Stomach smooth muscle (tissue), 2 donors: ENCODE measurements around the gene SPP2.

ENCODE experiments used
- H3K27ac ChIP-seq: one replicate; pipeline ENCODE4 v1.7.0; 2013; ENCODE audit warnings: mild to moderate bottlenecking, low read length, inconsistent platforms
- H3K27me3 ChIP-seq, 2 donors: one replicate each; pipeline ENCODE4 v1.7.0; 2013; ENCODE audit warnings: low read length in 2 of 2; ENCODE audit not compliant: insufficient read depth in 2 of 2, control insufficient read depth in 1 of 2
- H3K36me3 ChIP-seq, 2 donors: one replicate each; pipeline ENCODE4 v1.7.0; 2013; ENCODE audit warnings: low read length in 2 of 2; ENCODE audit not compliant: control insufficient read depth in 2 of 2, insufficient read depth in 2 of 2
- H3K4me1 ChIP-seq: one replicate; pipeline ENCODE4 v1.7.0; 2013; ENCODE audit warnings: low read length; ENCODE audit not compliant: control insufficient read depth, insufficient read depth
- H3K4me3 ChIP-seq, 2 donors: one replicate each; pipeline ENCODE4 v1.7.0; 2013; ENCODE audit warnings: low read length in 2 of 2
- H3K9ac ChIP-seq, 2 donors: one replicate each; pipeline ENCODE4 v1.7.0; 2013; ENCODE audit warnings: low read length in 2 of 2, mild to moderate bottlenecking in 1 of 2
- H3K9me3 ChIP-seq, 2 donors: one replicate each; pipeline ENCODE4 v1.7.0; 2013; ENCODE audit warnings: low read length in 2 of 2; ENCODE audit not compliant: control insufficient read depth in 2 of 2
- donor health status: healthy.
- donor health status: Pancreatic carcinoma.

SPP2 gene

DNA sequence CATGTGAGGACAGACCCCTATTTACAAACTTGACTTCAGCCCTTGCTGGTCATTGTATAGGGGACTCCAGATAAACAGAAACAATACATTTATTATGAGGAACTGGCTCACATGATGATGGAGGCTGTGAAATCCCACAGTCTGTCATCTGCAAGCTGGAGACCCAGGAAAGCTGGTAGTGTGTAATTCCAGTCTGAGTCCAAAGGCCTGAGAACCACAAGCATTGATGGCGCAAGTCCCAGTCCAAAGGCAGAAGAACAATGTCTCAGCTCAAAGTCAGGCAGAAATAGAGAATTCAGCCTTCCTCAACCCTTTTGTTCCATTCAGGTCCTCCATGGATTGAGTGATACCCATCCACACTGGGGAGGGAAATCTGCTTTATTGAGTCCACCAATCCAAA lies 28.1 kb upstream of the SPP2 start:
- Histone ChIP-seq H3K27ac (no peak overlapping the region), H3K4me3 (no peak overlapping the region), H3K9me3 (no peaks in the 10 kb centered on the region), H3K9ac (no peak overlapping the region), H3K36me3 (no peaks in the 10 kb centered on the region), H3K4me1 (no peaks in the 10 kb centered on the region), H3K27me3 (peaks cover 0 to 4% of the 10 kb centered on the region in 2 donors)

GRCh38 chr2:234024304-234024703 lies 26.2 kb upstream of the SPP2 start:
- no peak overlapping the region for H3K4me3 ChIP-seq
- H3K9me3 ChIP-seq = no peaks in the 10 kb centered on the region
- peaks cover 0 to 4% of the 10 kb centered on the region in 2 donors for H3K27me3 ChIP-seq
- H3K27ac ChIP-seq = no peak overlapping the region
- H3K9ac ChIP-seq = no peak overlapping the region
- no peaks in the 10 kb centered on the region for H3K36me3 ChIP-seq
- no peaks in the 10 kb centered on the region for H3K4me1 ChIP-seq

DNA sequence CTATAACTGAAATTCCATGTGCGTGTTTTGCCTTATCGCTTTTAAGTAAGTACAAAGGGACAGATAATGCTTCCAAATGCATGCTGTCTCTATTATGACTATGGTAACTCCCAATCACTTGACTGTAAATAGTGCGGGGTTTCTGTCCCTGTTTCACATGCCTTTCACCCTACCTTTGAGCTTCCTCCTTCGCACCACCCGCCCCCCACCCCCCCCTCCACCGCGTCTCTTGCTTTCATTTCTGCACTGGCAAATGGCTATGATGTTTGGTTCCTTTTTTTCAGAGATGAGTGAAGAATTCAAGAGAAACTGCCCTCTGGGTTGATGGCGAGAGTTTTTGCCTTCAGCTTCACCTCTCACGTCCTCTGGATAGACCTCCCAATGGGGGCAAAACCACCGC lies 25.0 kb upstream of the SPP2 start:
- Histone ChIP-seq H3K9me3 (no peaks in the 10 kb centered on the region), H3K4me1 (no peaks in the 10 kb centered on the region), H3K4me3 (no peak overlapping the region), H3K36me3 (no peaks in the 10 kb centered on the region), H3K27ac (no peak overlapping the region), H3K27me3 (peaks cover 3% of the 10 kb centered on the region in 2 donors), H3K9ac (no peak overlapping the region)

DNA sequence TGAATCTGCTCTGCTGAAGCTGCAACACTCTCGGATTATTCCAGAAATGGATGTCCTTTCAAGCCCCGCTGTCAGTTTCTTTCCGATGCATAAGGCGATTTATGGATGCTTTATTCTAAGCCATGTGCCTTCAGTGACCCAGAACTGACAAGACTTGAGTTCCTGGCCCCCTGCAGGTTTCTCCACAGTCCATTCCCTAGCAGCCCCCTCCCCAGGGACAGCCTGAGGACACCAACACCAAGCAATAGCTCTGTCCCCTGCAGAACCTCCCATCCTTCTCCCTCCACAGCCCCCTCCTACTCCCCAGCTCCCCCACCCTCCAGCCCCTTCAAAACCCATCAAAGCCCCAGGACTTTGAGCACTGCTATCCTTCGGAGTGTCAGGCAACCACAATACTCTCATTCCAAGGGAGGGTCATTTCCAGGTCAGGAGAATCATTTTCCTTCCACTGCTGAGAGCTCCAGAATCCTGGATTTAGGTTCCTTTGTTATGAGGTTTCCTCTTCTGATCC lies 24.6 kb upstream of the SPP2 start:
- Histone ChIP-seq H3K9me3 (peaks cover 0 to 1% of the 10 kb centered on the region in 2 donors), H3K36me3 (no peaks in the 10 kb centered on the region), H3K9ac (no peak overlapping the region), H3K27me3 (peaks cover 3% of the 10 kb centered on the region in 2 donors), H3K27ac (no peak overlapping the region), H3K4me1 (no peaks in the 10 kb centered on the region), H3K4me3 (no peak overlapping the region)

DNA sequence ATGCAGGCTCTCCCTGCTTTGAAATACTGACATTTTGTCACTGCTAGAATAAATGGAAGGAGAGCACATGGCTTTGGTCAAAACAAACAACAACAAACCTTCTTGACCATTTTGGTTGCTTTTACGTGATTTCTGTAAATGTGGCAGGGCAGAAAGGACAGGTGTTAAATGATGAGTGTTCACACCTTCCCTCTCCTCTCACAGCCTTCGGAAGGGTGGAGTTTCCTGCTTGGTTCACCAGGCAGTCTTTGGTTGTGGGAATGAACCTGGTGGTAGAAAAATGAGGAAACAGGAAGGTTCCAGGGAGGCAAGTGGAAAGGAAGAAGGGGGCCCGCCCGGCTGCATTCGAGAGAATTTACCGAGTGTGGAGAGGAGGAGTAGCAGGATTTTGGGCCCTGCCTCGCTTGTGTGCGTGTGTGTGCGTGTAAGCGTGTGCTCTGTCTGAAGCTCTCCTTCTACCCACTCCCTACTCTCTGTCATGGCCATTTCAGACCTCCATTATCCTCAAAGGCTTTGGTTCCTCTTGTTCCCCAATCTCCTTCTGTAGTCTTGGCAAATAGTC lies 23.7 kb upstream of the SPP2 start:
- no peak overlapping the region for H3K4me3 ChIP-seq
- H3K9me3 ChIP-seq = peaks cover 0 to 3% of the 10 kb centered on the region in 2 donors
- no peak overlapping the region for H3K9ac ChIP-seq
- no peaks in the 10 kb centered on the region for H3K36me3 ChIP-seq
- H3K27ac ChIP-seq = no peak overlapping the region
- peaks cover 3% of the 10 kb centered on the region in 2 donors for H3K27me3 ChIP-seq
- H3K4me1 ChIP-seq = no peaks in the 10 kb centered on the region

DNA sequence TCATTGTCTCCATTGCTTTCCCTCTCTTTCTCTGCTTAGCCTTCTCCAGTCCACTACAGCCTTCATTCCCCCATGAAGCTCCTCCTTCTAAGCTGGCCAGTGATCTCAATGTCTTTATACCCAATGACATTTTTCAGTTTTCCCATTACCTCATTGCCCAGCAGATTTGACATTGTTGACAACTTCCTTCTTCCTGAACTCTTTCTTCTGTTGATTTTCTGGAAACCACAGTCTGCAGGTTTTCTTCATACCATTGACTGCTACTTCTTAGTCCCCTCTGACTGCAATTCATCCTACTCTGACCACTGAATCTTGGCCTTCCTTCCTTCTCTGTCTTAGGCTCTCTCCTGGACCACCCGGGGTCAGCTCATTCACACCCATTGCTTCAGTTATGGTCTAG lies 22.9 kb upstream of the SPP2 start:
- H3K4me1 ChIP-seq = no peaks in the 10 kb centered on the region
- H3K9ac ChIP-seq = no peak overlapping the region
- peaks cover 3% of the 10 kb centered on the region in 2 donors for H3K27me3 ChIP-seq
- no peak overlapping the region for H3K27ac ChIP-seq
- H3K4me3 ChIP-seq = no peak overlapping the region
- H3K9me3 ChIP-seq = peaks cover 0 to 3% of the 10 kb centered on the region in 2 donors
- H3K36me3 ChIP-seq = no peaks in the 10 kb centered on the region

- Histone ChIP-seq H3K27ac (no peak overlapping the region), H3K4me3 (no peak overlapping the region), H3K36me3 (no peaks in the 10 kb centered on the region), H3K9ac (no peak overlapping the region), H3K4me1 (no peaks in the 10 kb centered on the region), H3K9me3 (peaks cover 5 to 9% of the 10 kb centered on the region in 2 donors), H3K27me3 (peaks cover 3% of the 10 kb centered on the region in 2 donors)
Observed at GRCh38 chr2:234029150-234029733, 21.3 kb upstream of the SPP2 start.

GRCh38 chr2:234031207-234031606 lies 19.3 kb upstream of the SPP2 start:
- H3K9me3 ChIP-seq = peaks cover 7 to 18% of the 10 kb centered on the region in 2 donors
- peaks cover 3% of the 10 kb centered on the region in 2 donors for H3K27me3 ChIP-seq
- no peaks in the 10 kb centered on the region for H3K36me3 ChIP-seq
- H3K4me3 ChIP-seq = no peak overlapping the region
- H3K27ac ChIP-seq = no peak overlapping the region
- H3K4me1 ChIP-seq = no peaks in the 10 kb centered on the region
- H3K9ac ChIP-seq = no peak overlapping the region

DNA sequence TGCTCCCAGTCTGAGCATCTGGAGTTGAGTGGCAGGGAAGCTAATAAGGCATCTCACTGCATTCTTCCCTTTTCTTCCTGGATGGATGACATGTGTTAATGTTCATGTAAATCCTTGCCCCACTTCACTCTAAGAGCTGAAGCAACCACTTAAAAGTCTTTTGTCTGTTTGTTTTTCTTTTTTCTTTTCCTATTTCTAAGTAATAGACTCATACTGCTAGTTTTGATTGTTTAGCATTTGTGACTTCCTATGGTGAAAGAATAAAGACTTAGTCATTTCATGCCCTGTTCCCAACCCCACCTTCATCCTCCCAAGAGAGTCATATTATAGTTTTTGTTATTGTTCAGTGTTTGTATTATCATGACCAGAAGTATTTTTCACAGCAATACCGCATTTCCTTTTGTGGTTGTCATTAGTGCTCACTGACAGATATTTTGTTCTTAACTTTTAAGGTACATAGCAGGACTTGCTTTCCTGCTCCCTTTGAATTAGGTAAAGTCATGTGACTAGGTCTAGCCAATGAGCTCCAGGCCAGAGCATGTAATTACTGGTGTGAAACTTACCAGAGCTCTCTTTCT lies 18.1 kb upstream of the SPP2 start:
- H3K27me3 ChIP-seq = peaks cover 0 to 3% of the 10 kb centered on the region in 2 donors
- no peak overlapping the region for H3K27ac ChIP-seq
- H3K9me3 ChIP-seq = peaks cover 7 to 18% of the 10 kb centered on the region in 2 donors
- H3K9ac ChIP-seq = no peak overlapping the region
- H3K4me3 ChIP-seq = no peak overlapping the region
- no peaks in the 10 kb centered on the region for H3K36me3 ChIP-seq
- H3K4me1 ChIP-seq = no peaks in the 10 kb centered on the region

DNA sequence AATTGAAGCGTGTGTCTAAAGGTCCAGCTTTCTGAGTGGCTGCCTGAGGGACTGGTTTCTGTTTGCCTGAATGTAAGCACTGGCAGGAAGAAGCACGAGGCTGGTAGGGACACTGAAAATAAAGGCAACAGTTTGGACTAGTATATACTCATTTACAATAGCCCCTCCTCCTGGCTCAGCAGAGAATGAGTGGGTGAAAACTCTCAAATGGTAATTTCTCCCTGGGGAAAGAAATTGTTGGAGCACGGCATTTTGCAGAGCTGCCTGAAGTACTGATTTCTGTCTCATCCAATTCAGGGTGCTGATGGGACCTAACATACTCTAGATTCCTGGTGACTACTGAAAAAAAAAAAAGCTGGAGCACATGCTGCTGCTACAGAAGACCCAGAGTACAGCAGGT lies 17.3 kb upstream of the SPP2 start:
- H3K4me3 ChIP-seq = no peak overlapping the region
- H3K9me3 ChIP-seq = peaks cover 7 to 18% of the 10 kb centered on the region in 2 donors
- no peaks in the 10 kb centered on the region for H3K36me3 ChIP-seq
- H3K4me1 ChIP-seq = no peaks in the 10 kb centered on the region
- H3K27me3 ChIP-seq = peaks cover 0 to 3% of the 10 kb centered on the region in 2 donors
- H3K27ac ChIP-seq = no peak overlapping the region
- no peak overlapping the region for H3K9ac ChIP-seq

- Histone ChIP-seq H3K9ac (no peak overlapping the region), H3K27me3 (peaks cover 0 to 3% of the 10 kb centered on the region in 2 donors)
Observed at GRCh38 chr2:234033885-234034284, 16.6 kb upstream of the SPP2 start.

More at GRCh38 chr2:234033885-234034284, 16.6 kb upstream of the SPP2 start:
- Histone ChIP-seq H3K4me1 (no peaks in the 10 kb centered on the region), H3K36me3 (no peaks in the 10 kb centered on the region), H3K4me3 (no peak overlapping the region), H3K27ac (no peak overlapping the region), H3K9me3 (peaks cover 7 to 18% of the 10 kb centered on the region in 2 donors)
